Measurements from ENCODE around the gene RAB3GAP1.
A peak's percentile ranks its signal among the peaks of the same experiment; 100 is the strongest.

RAB3GAP1 gene

GRCh38 chr2:135169900-135170753, 118.0 kb downstream of the RAB3GAP1 start:
- no peak for DNase-seq

- no peak for DNase-seq
Measured at GRCh38 chr2:135174049-135174809, 122.1 kb downstream of the RAB3GAP1 start.

GRCh38 chr2:135174810-135175093, 122.7 kb downstream of the RAB3GAP1 start:
- DNase-seq = no peak

- DNase-seq = peak; percentile 26
Measured at GRCh38 chr2:135175177-135175576, 123.1 kb downstream of the RAB3GAP1 start.

GRCh38 chr2:135179689-135180088, 127.6 kb downstream of the RAB3GAP1 start:
- DNase-seq = no peak

- no peak for DNase-seq
Measured at GRCh38 chr2:135182190-135182589, 130.1 kb downstream of the RAB3GAP1 start.

- no peak for DNase-seq
Measured at GRCh38 chr2:135182601-135183000, 130.5 kb downstream of the RAB3GAP1 start.

- DNase-seq = no peak
Measured at GRCh38 chr2:135183822-135184221, 131.7 kb downstream of the RAB3GAP1 start.

GRCh38 chr2:135186054-135186453, 134.0 kb downstream of the RAB3GAP1 start:
- no peak for DNase-seq

GRCh38 chr2:135187270-135187669, 135.2 kb downstream of the RAB3GAP1 start:
- no peak for DNase-seq

- no peak for DNase-seq
Measured at GRCh38 chr2:135189148-135189547, 137.1 kb downstream of the RAB3GAP1 start.

GRCh38 chr2:135190799-135191198, 138.7 kb downstream of the RAB3GAP1 start:
- DNase-seq = no peak

- no peak for DNase-seq
Measured at GRCh38 chr2:135198481-135198880, 146.4 kb downstream of the RAB3GAP1 start.

- DNase-seq = no peak
Measured at GRCh38 chr2:135202751-135203150, 150.7 kb downstream of the RAB3GAP1 start.

- no peak for DNase-seq
Measured at GRCh38 chr2:135203944-135204343, 151.9 kb downstream of the RAB3GAP1 start.

GRCh38 chr2:135208016-135208415, 155.9 kb downstream of the RAB3GAP1 start:
- no peak for DNase-seq

GRCh38 chr2:135212757-135213156, 160.7 kb downstream of the RAB3GAP1 start:
- no peak for DNase-seq

- DNase-seq = no peak
Measured at GRCh38 chr2:135218426-135218825, 166.3 kb downstream of the RAB3GAP1 start.

- DNase-seq = no peak
Measured at GRCh38 chr2:135219226-135219625, 167.1 kb downstream of the RAB3GAP1 start.
